ENCODE measurements around the gene GSG1L.

The GSG1L gene

GRCh38 chr16:27932542-27933135 lies 130.9 kb downstream of the GSG1L start:
- DNase-seq = no peak

GRCh38 chr16:27929818-27930217 lies 133.7 kb downstream of the GSG1L start:
- no peak for DNase-seq

GRCh38 chr16:27928542-27928941 lies 135.0 kb downstream of the GSG1L start:
- no peak for DNase-seq

GRCh38 chr16:27927266-27927901 lies 136.1 kb downstream of the GSG1L start:
- DNase-seq = no peak

GRCh38 chr16:27925612-27926011 lies 137.9 kb downstream of the GSG1L start:
- DNase-seq = no peak

GRCh38 chr16:27924411-27925118 lies 138.9 kb downstream of the GSG1L start:
- no peak for DNase-seq

GRCh38 chr16:27923751-27924150 lies 139.8 kb downstream of the GSG1L start:
- no peak for DNase-seq

GRCh38 chr16:27922433-27922832 lies 141.1 kb downstream of the GSG1L start:
- DNase-seq = no peak

GRCh38 chr16:27921134-27921533 lies 142.4 kb downstream of the GSG1L start:
- no peak for DNase-seq

GRCh38 chr16:27920391-27920891 lies 143.1 kb downstream of the GSG1L start:
- no peak for DNase-seq

GRCh38 chr16:27918755-27919154 lies 144.8 kb downstream of the GSG1L start:
- no peak for DNase-seq

- no peak for DNase-seq
Measured at GRCh38 chr16:27917949-27918348, 145.6 kb downstream of the GSG1L start.

- no peak for DNase-seq
Measured at GRCh38 chr16:27911486-27911885, 152.0 kb downstream of the GSG1L start.

GRCh38 chr16:27907457-27907972 lies 156.0 kb downstream of the GSG1L start:
- DNase-seq = no peak

GRCh38 chr16:27906883-27907282 lies 156.6 kb downstream of the GSG1L start:
- DNase-seq = no peak

GRCh38 chr16:27903046-27903655 lies 160.4 kb downstream of the GSG1L start:
- no peak for DNase-seq

GRCh38 chr16:27902551-27902950 lies 161.0 kb downstream of the GSG1L start:
- DNase-seq = no peak

- DNase-seq = no peak
Measured at GRCh38 chr16:27901956-27902355, 161.6 kb downstream of the GSG1L start.

- no peak for DNase-seq
Measured at GRCh38 chr16:27899736-27900135, 163.8 kb downstream of the GSG1L start.

- DNase-seq = no peak
Measured at GRCh38 chr16:27894386-27894785, 169.1 kb downstream of the GSG1L start.

- no peak for DNase-seq
Measured at GRCh38 chr16:27892879-27893278, 170.6 kb downstream of the GSG1L start.

- no peak for DNase-seq
Measured at GRCh38 chr16:27890866-27891265, 172.6 kb downstream of the GSG1L start.

- DNase-seq = no peak
Measured at GRCh38 chr16:27890006-27890405, 173.5 kb downstream of the GSG1L start.
